COR-L47 (cell line): ENCODE results near the gene DYNLRB2.

Experiments used
- DNase-seq: peaks from one replicate; lab custom pipeline; 2025; lab: John Stamatoyannopoulos, UW

The DYNLRB2 gene

GRCh38 chr16:80552277-80552676 lies 11.5 kb downstream of the DYNLRB2 start:
- no peak for DNase-seq

GRCh38 chr16:80554033-80554432 lies 13.2 kb downstream of the DYNLRB2 start:
- no peak for DNase-seq

GRCh38 chr16:80556481-80556880 lies 15.7 kb downstream of the DYNLRB2 start:
- no peak for DNase-seq

GRCh38 chr16:80557037-80557436 lies 16.2 kb downstream of the DYNLRB2 start:
- DNase-seq: no peak

- DNase-seq: no peak
Observed at GRCh38 chr16:80559369-80559768, 18.6 kb downstream of the DYNLRB2 start.

GRCh38 chr16:80563066-80563465 lies 22.3 kb downstream of the DYNLRB2 start:
- DNase-seq: no peak

- no peak for DNase-seq
Observed at GRCh38 chr16:80564394-80564793, 23.6 kb downstream of the DYNLRB2 start.

GRCh38 chr16:80569440-80570105 lies 28.8 kb downstream of the DYNLRB2 start:
- DNase-seq: no peak

- DNase-seq: no peak
Observed at GRCh38 chr16:80570106-80570478, 29.3 kb downstream of the DYNLRB2 start.

GRCh38 chr16:80573700-80574120 lies 32.9 kb downstream of the DYNLRB2 start:
- DNase-seq: no peak

GRCh38 chr16:80576343-80576912 lies 35.6 kb downstream of the DYNLRB2 start:
- no peak for DNase-seq

GRCh38 chr16:80577485-80578280 lies 36.9 kb downstream of the DYNLRB2 start:
- no peak for DNase-seq

- no peak for DNase-seq
Observed at GRCh38 chr16:80580109-80580832, 39.5 kb downstream of the DYNLRB2 start.

GRCh38 chr16:80583466-80583865 lies 42.7 kb downstream of the DYNLRB2 start:
- no peak for DNase-seq

GRCh38 chr16:80585764-80586163 lies 45.0 kb downstream of the DYNLRB2 start:
- no peak for DNase-seq

- no peak for DNase-seq
Observed at GRCh38 chr16:80586476-80586875, 45.7 kb downstream of the DYNLRB2 start.

- no peak for DNase-seq
Observed at GRCh38 chr16:80587071-80587470, 46.3 kb downstream of the DYNLRB2 start.

- DNase-seq: no peak
Observed at GRCh38 chr16:80591071-80591915, 50.5 kb downstream of the DYNLRB2 start.

GRCh38 chr16:80592273-80592672 lies 51.5 kb downstream of the DYNLRB2 start:
- DNase-seq: no peak

- no peak for DNase-seq
Observed at GRCh38 chr16:80594756-80595155, 54.0 kb downstream of the DYNLRB2 start.

GRCh38 chr16:80596507-80597207 lies 55.9 kb downstream of the DYNLRB2 start:
- no peak for DNase-seq
